GM12892 (cell line): ENCODE results near the gene FBN3.

Experiments used
- POLR2A ChIP-seq: IDR thresholded peaks from 2 replicates; pipeline ENCODE4 v1.6.1; 2011; ENCODE audit warnings: low read depth, low read length, control low read depth
- POLR2AphosphoS5 ChIP-seq: IDR thresholded peaks from 2 replicates; pipeline ENCODE4 v1.6.1; 2011; ENCODE audit warnings: low read depth, low read length, control low read depth
- TAF1 ChIP-seq: IDR thresholded peaks from 2 replicates; pipeline ENCODE4 v1.6.1; 2011; ENCODE audit warnings: low read depth, mild to moderate bottlenecking, control low read depth, low read length, borderline replicate concordance

DNA sequence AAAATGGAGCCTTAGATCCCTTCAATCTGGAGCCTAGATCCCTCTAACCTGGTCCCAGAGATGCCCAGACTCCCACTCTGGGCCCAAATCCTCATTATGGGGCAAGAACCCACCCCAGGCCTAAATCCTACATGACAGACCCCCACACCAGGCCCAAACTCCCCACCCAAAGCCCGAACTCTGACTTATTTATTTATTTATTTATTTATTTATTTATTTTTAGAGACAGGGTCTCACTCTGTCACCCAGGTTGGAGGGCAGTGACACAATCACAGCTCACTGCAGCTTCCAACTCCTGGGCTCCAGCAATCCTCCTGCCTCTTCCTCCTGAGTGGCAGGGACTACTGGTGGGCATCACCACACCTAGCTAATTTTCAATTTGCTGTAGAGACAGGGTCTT lies 12.0 kb downstream of the FBN3 start:
- TF ChIP-seq POLR2A (no peak), TAF1 (no peak), POLR2AphosphoS5 (no peak)
